ENCODE data around the gene CHRND. TPM values are rescaled to one million over a fixed set of nuclear protein-coding genes. Genes with fewer than 3 reads are reported as not detected.
A peak's percentile ranks its signal among the peaks of the same experiment; 100 is the strongest.

The CHRND gene
- total and polyA plus RNA-seq, 2 of the 4 experiments (the other 2 are of a cell fraction): not detected

DNA sequence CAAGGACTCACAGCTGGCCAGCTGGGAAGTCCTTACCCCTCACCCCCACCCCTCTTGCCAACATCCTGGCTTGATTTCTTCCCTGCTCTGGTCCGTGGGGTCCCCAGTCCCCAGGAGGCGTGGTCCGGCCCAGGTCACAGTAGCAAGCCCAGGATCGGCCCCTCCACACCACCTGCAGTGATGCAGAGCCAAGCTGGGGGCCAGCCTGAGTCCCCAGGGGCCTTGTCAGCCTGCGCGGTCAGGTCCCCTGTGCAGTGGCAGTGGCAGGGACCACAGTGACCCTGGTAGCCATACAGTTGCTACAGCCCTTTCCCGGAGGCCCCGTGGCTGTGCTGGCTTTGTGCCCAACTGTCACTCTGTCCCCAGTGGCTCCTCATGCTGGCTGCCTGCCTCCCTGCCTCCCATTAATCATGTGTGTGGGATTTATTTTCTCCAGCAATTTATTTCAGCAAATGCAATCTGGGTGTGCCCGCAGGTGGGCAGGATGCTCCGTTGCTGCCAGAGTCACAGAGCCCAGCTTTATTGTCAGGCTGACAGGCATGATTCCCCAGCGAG lies 14.5 kb upstream of the CHRND start:
- Histone ChIP-seq H2BK15ac (ENCODE audit: low read depth, low read length) (no peak overlapping the region), H3K14ac (replicated peaks; ENCODE audit: low read depth, low read length) (no peak overlapping the region), H3K9me1 (ENCODE audit: insufficient read depth, low read length) (no peaks in the 10 kb centered on the region), H3K23ac (ENCODE audit: low read depth, low read length) (no peak overlapping the region), H3K27ac (ENCODE audit: insufficient read depth, low read length) (no peak overlapping the region), H3K4ac (ENCODE audit: low read depth, low read length) (no peak overlapping the region), H2BK5ac (ENCODE audit: low read depth, low read length, poor library complexity, severe bottlenecking) (no peak overlapping the region), H3K36me3 (ENCODE audit: control insufficient read depth, insufficient read depth, low read length) (no peaks in the 10 kb centered on the region), H3K27me3 (ENCODE audit: control insufficient read depth, insufficient read depth, low read length) (peaks cover 40% of the 10 kb centered on the region), H2BK120ac (ENCODE audit: low read depth, low read length) (no peak overlapping the region), H4K91ac (ENCODE audit: insufficient read depth, low read depth, low read length) (no peak overlapping the region), H2AK9ac (replicated peaks; ENCODE audit: low read depth, low read length, poor library complexity) (no peak overlapping the region), H4K8ac (ENCODE audit: low read depth in 2 of 2, low read length in 2 of 2) (no peak overlapping the region), H2BK20ac (ENCODE audit: low read depth, low read length) (no peak overlapping the region), H3K79me1 (ENCODE audit: low read depth in 1 of 2, low read length in 2 of 2) (no peaks in the 10 kb centered on the region), H4K20me1 (ENCODE audit: insufficient read depth, low read length) (no peaks in the 10 kb centered on the region), H3K4me2 (ENCODE audit: low read depth, low read length) (no peak overlapping the region), H3K4me3 (ENCODE audit: insufficient read depth, low read depth, low read length) (no peak overlapping the region), H2AFZ (replicated peaks; ENCODE audit: low read length, poor library complexity) (peak overlapping the region; percentile 51), H3K18ac (ENCODE audit: low read depth, low read length) (no peak overlapping the region), H2AK5ac (ENCODE audit: low read depth, low read length) (no peak overlapping the region), H4K5ac (ENCODE audit: low read depth, low read length) (no peak overlapping the region), H3K4me1 (ENCODE audit: control insufficient read depth, insufficient read depth, low read length) (no peaks in the 10 kb centered on the region), H3K56ac (ENCODE audit: extremely low read depth, insufficient read depth, low read length) (no peak overlapping the region), H3K9ac (ENCODE audit: low read depth, low read length) (no peak overlapping the region), H3K9me3 (ENCODE audit: control insufficient read depth, insufficient read depth, low read length) (no peaks in the 10 kb centered on the region)
- no TSS peak for BruUV-seq (replicated peaks)
- TF ChIP-seq MXI1 (IDR thresholded peaks at IDR 0.05; ENCODE audit: borderline replicate concordance, low read depth, low read length): no peak
- TF ChIP-seq SMC3 (IDR thresholded peaks at IDR 0.05; ENCODE audit: low read depth, low read length): no peak
- TF ChIP-seq FOS (IDR thresholded peaks at IDR 0.05; ENCODE audit: low read depth, low read length): no peak
- TF ChIP-seq, protein P1, sequence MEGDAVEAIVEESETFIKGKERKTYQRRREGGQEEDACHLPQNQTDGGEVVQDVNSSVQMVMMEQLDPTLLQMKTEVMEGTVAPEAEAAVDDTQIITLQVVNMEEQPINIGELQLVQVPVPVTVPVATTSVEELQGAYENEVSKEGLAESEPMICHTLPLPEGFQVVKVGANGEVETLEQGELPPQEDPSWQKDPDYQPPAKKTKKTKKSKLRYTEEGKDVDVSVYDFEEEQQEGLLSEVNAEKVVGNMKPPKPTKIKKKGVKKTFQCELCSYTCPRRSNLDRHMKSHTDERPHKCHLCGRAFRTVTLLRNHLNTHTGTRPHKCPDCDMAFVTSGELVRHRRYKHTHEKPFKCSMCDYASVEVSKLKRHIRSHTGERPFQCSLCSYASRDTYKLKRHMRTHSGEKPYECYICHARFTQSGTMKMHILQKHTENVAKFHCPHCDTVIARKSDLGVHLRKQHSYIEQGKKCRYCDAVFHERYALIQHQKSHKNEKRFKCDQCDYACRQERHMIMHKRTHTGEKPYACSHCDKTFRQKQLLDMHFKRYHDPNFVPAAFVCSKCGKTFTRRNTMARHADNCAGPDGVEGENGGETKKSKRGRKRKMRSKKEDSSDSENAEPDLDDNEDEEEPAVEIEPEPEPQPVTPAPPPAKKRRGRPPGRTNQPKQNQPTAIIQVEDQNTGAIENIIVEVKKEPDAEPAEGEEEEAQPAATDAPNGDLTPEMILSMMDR (conservative IDR thresholded peaks at IDR 0.05; ENCODE audit: low read depth, low read length): no peak
- no peak for TF ChIP-seq NFE2L2 (IDR thresholded peaks at IDR 0.05; ENCODE audit: low read depth, low read length)
- no peak for TF ChIP-seq MAZ (IDR thresholded peaks at IDR 0.05; ENCODE audit: borderline replicate concordance, low read depth, low read length)
- TF ChIP-seq RFX5 (IDR thresholded peaks at IDR 0.05; ENCODE audit: low read depth, low read length): no peak
- TF ChIP-seq RAD21 (IDR thresholded peaks at IDR 0.05; ENCODE audit: low read length): no peak
- TF ChIP-seq, protein P2, sequence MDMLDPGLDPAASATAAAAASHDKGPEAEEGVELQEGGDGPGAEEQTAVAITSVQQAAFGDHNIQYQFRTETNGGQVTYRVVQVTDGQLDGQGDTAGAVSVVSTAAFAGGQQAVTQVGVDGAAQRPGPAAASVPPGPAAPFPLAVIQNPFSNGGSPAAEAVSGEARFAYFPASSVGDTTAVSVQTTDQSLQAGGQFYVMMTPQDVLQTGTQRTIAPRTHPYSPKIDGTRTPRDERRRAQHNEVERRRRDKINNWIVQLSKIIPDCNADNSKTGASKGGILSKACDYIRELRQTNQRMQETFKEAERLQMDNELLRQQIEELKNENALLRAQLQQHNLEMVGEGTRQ (IDR thresholded peaks at IDR 0.05; ENCODE audit: low read depth, low read length): no peak
- TF ChIP-seq RCOR1 (IDR thresholded peaks at IDR 0.05; ENCODE audit: insufficient replicate concordance, low read length): no peak
- no peak for TF ChIP-seq POLR2A (IDR thresholded peaks at IDR 0.05; ENCODE audit: low read depth, low read length)
- TF ChIP-seq MAFK (IDR thresholded peaks at IDR 0.05; ENCODE audit: low read depth, low read length): no peak
- dilution Hi-C loops (cut with HindIII; ENCODE audit: low sequenced_read_pairs, unreplicated experiment): no loop called here
- 55% methylated on average over 6 of the region's 11 CpGs; no CpG with 5 or more reads in 1 of the 2 experiments for WGBS, 2 experiments (ENCODE audit: extremely low coverage in 2 of 2, insufficient read length in 1 of 2)
- ATAC-seq (ENCODE audit: low read depth) (no peak), DNase-seq (no peak)
- CTCF ChIA-PET: interaction anchor here (0.6 kb wide), 1 partner anchor 626 kb away, joined by 3 read pairs; no protein-coding TSS in a partner anchor
- in situ Hi-C loops (cut with MboI; ENCODE audit: low sequenced_read_pairs): no loop called here
- POLR2A ChIA-PET (ENCODE audit: unreplicated experiment): interaction anchor here (0.6 kb wide), 1 partner anchor 714 kb away, joined by 5 read pairs; no protein-coding TSS in a partner anchor
- intact Hi-C loops (cut with micrococcal nuclease): no loop called here
